BJ (cell line): Measurements from ENCODE around the gene CCNT2. TPM values are rescaled to one million over a fixed set of nuclear protein-coding genes. Genes with fewer than 3 reads are reported as not detected.
A peak's percentile ranks its signal among the peaks of the same experiment; 100 is the strongest.

Experiments
- CTCF ChIA-PET: fragments of 350-600 bp; formaldehyde crosslinking; extraction: SDS; loops from one replicate; lab custom pipeline; 2021; ENCODE audit warnings: antibody characterized with exemption, inconsistent platforms; lab: Yijun Ruan, JAX
- POLR2A ChIA-PET: fragments of 300-600 bp; sonication (Branson Sonifier 250); formaldehyde crosslinking; extraction: SDS; loops from one replicate; lab custom pipeline; 2021; ENCODE audit warnings: antibody characterized with exemption; lab: Charles Lee
- DNase-seq: peaks from one replicate; pipeline ENCODE4 v3.0.0-alpha.2; 2011; ENCODE audit warnings: low read depth
- H3K27me3 ChIP-seq: 2 replicates; pipeline ENCODE4 v1.6.0; 2011; ENCODE audit warnings: low read length; ENCODE audit not compliant: control insufficient read depth, insufficient read depth
- H3K36me3 ChIP-seq: 2 replicates; pipeline ENCODE4 v1.5.1; 2011; ENCODE audit warnings: low read length; ENCODE audit not compliant: control insufficient read depth, insufficient read depth
- H3K4me3 ChIP-seq: 2 replicates; pipeline ENCODE4 v1.5.1; 2011; ENCODE audit warnings: low read depth, mild to moderate bottlenecking, control low read depth, low read length
- CTCF ChIP-seq: IDR thresholded peaks from 2 replicates; pipeline ENCODE4 v1.5.1; 2011; ENCODE audit warnings: low read depth, mild to moderate bottlenecking, control low read depth, inconsistent platforms, low read length, moderate library complexity; ENCODE audit not compliant: insufficient read depth
- polyA minus RNA-seq: library from RNA; depleted of rRNA, polyadenylated mRNA; stranded (reverse); fragments of >200 nt; gene quantifications from 2 replicates; pipeline ENCODE4 v1.2.3, GENCODE V29; 2011; rRNA and poly(A)+ RNA removed
- polyA plus RNA-seq: library from polyadenylated mRNA; depleted of rRNA; stranded (reverse); fragments of >200 nt; gene quantifications from 2 replicates; pipeline ENCODE4 v1.2.3, GENCODE V29; 2011; rRNA removed

The CCNT2 gene
- polyA plus RNA-seq (9.1 and 13.8 TPM in 2 replicates), polyA minus RNA-seq (15.2 and 18.3 TPM in 2 replicates)

GRCh38 chr2:134918526-134919340 lies at the start of gene CCNT2:
CCNT2 (plus strand) TSS chr2:134918822; CDS start chr2:134918855, 33 bp downstream.
- TF ChIP-seq CTCF: no peak
- H3K4me3 ChIP-seq: peak within 1 kb of the TSS; percentile 100
- POLR2A ChIA-PET: no interaction called here
- H3K36me3 ChIP-seq: no peaks in the 10 kb centered on the region
- no peaks in the 10 kb centered on the region for H3K27me3 ChIP-seq
- CTCF ChIA-PET: interaction anchor here (0.6 kb wide), 1 partner anchor 73 kb away, joined by 3 read pairs; no protein-coding TSS in a partner anchor
- DNase-seq: peak; percentile 94

GRCh38 chr2:134869946-134870736 lies 48.5 kb upstream of the CCNT2 start:
- no peak for DNase-seq
- CTCF ChIA-PET: no interaction called here
- no peak for TF ChIP-seq CTCF
- Histone ChIP-seq H3K27me3 (no peaks in the 10 kb centered on the region), H3K4me3 (no peak overlapping the region), H3K36me3 (no peaks in the 10 kb centered on the region)
- POLR2A ChIA-PET: no interaction called here

- Histone ChIP-seq H3K4me3 (no peak overlapping the region), H3K27me3 (no peaks in the 10 kb centered on the region), H3K36me3 (no peaks in the 10 kb centered on the region)
- CTCF ChIA-PET: no interaction called here
- no peak for TF ChIP-seq CTCF
- no peak for DNase-seq
- POLR2A ChIA-PET: no interaction called here
Observed at GRCh38 chr2:134873152-134873551, 45.5 kb upstream of the CCNT2 start.

- no peak for DNase-seq
- no peak for TF ChIP-seq CTCF
- CTCF ChIA-PET: no interaction called here
- Histone ChIP-seq H3K4me3 (no peak overlapping the region), H3K27me3 (no peaks in the 10 kb centered on the region), H3K36me3 (no peaks in the 10 kb centered on the region)
- POLR2A ChIA-PET: no interaction called here
Observed at GRCh38 chr2:134875309-134875708, 43.3 kb upstream of the CCNT2 start.

- ChIA-PET POLR2A (no interaction called here), CTCF (no interaction called here)
- no peak for DNase-seq
- Histone ChIP-seq H3K27me3 (no peaks in the 10 kb centered on the region), H3K4me3 (no peak overlapping the region), H3K36me3 (no peaks in the 10 kb centered on the region)
- TF ChIP-seq CTCF: no peak
Observed at GRCh38 chr2:134882773-134883172, 35.8 kb upstream of the CCNT2 start.
